ENCODE results near the gene MERTK.

GRCh38 chr2:111973701-111974100 lies 75.3 kb downstream of the MERTK start:
- TF ChIP-seq GATA3 (IDR thresholded peaks at IDR 0.05; ENCODE audit: low read depth, low read length) (no peak), GATA2 (IDR thresholded peaks at IDR 0.05; ENCODE audit: low read depth, low read length) (no peak)

All from SH-SY5Y (cell line).